Suprapubic skin (tissue), 4 donors: ENCODE results near the gene KBTBD7.

Experiments used
- EP300 ChIP-seq: sonication (generic); formaldehyde crosslinking; IDR thresholded peaks from one replicate; pipeline ENCODE4 v1.6.1; 2017; ENCODE audit warnings: antibody characterized with exemption
- POLR2A ChIP-seq, 2 donors: fragments of 450-650 bp; IDR thresholded peaks; one replicate each; pipeline ENCODE4 v1.6.1; 2017; ENCODE audit warnings: antibody characterized with exemption in 2 of 2, mild to moderate bottlenecking in 2 of 2, moderate library complexity in 2 of 2
- POLR2AphosphoS5 ChIP-seq, 3 donors: sonication (generic); formaldehyde crosslinking; IDR thresholded peaks; one replicate each; pipeline ENCODE4 v1.6.1; 2017; ENCODE audit warnings: antibody characterized with exemption in 3 of 3
- TF ChIP-seq, protein P1 (sequence below), 2 donors: fragments of 200-600 bp in 1 of 2; fragments of 450-650 bp in 1 of 2; sonication (generic) in 1 of 2; IDR thresholded peaks; one replicate each; pipeline ENCODE4 v1.5.1; 2016 to 2019; ENCODE audit warnings: antibody characterized with exemption in 2 of 2, mild to moderate bottlenecking in 1 of 2, moderate library complexity in 1 of 2

DNA sequence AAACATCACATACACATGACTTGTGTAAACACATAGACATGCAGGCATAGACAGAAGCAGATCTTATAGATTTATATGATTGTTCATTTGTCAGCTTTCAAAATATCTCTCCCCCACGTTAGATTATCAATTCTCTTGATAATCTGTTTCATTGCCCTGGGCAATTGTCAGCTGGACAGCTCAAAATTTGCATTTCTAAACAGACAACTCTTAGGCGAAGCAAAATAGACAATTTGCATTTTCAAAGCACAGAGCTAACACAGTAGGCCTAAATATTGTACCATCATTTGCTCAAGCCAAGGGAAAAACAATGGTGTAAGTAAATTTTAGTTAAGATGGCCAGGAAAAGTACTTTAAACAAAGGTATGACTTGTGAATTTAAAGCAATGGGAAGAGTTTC is 37.7 kb downstream of the KBTBD7 start:
- TF ChIP-seq, protein P1, sequence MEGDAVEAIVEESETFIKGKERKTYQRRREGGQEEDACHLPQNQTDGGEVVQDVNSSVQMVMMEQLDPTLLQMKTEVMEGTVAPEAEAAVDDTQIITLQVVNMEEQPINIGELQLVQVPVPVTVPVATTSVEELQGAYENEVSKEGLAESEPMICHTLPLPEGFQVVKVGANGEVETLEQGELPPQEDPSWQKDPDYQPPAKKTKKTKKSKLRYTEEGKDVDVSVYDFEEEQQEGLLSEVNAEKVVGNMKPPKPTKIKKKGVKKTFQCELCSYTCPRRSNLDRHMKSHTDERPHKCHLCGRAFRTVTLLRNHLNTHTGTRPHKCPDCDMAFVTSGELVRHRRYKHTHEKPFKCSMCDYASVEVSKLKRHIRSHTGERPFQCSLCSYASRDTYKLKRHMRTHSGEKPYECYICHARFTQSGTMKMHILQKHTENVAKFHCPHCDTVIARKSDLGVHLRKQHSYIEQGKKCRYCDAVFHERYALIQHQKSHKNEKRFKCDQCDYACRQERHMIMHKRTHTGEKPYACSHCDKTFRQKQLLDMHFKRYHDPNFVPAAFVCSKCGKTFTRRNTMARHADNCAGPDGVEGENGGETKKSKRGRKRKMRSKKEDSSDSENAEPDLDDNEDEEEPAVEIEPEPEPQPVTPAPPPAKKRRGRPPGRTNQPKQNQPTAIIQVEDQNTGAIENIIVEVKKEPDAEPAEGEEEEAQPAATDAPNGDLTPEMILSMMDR (IDR thresholded peaks at IDR 0.05) = no peak
- TF ChIP-seq POLR2A (IDR thresholded peaks at IDR 0.05) = no peak
- no peak for TF ChIP-seq POLR2AphosphoS5 (IDR thresholded peaks at IDR 0.05)
- no peak for TF ChIP-seq EP300
